BE2C (cell line): Measurements from ENCODE around the gene KRCC1.
A peak's percentile ranks its signal among the peaks of the same experiment; 100 is the strongest.

Experiments used
- DNase-seq: peaks from one replicate; pipeline ENCODE4 v3.0.0-alpha.2; 2020
- H3K27me3 ChIP-seq: fragments of 250-450 bp; sonication (Bioruptor Pico); 2 replicates; pipeline ENCODE4 v1.5.1; 2020; ENCODE audit warnings: mild to moderate bottlenecking
- H3K36me3 ChIP-seq: fragments of 250-450 bp; sonication (Bioruptor Pico); 2 replicates; pipeline ENCODE4 v1.5.1; 2020; ENCODE audit warnings: mild to moderate bottlenecking
- H3K4me1 ChIP-seq: fragments of 250-450 bp; sonication (Bioruptor Pico); 2 replicates; pipeline ENCODE4 v1.5.1; 2020
- H3K4me3 ChIP-seq: 2 replicates; pipeline ENCODE4 v1.5.1; 2011; ENCODE audit warnings: low read depth, low read length
- H3K9me3 ChIP-seq: fragments of 250-450 bp; sonication (Bioruptor Pico); 2 replicates; pipeline ENCODE4 v1.5.1; 2020
- TF ChIP-seq, protein P1 (sequence below): IDR thresholded peaks from 2 replicates; pipeline ENCODE4 v1.5.1; 2012; ENCODE audit warnings: mild to moderate bottlenecking, low read depth, low read length

KRCC1 gene

DNA sequence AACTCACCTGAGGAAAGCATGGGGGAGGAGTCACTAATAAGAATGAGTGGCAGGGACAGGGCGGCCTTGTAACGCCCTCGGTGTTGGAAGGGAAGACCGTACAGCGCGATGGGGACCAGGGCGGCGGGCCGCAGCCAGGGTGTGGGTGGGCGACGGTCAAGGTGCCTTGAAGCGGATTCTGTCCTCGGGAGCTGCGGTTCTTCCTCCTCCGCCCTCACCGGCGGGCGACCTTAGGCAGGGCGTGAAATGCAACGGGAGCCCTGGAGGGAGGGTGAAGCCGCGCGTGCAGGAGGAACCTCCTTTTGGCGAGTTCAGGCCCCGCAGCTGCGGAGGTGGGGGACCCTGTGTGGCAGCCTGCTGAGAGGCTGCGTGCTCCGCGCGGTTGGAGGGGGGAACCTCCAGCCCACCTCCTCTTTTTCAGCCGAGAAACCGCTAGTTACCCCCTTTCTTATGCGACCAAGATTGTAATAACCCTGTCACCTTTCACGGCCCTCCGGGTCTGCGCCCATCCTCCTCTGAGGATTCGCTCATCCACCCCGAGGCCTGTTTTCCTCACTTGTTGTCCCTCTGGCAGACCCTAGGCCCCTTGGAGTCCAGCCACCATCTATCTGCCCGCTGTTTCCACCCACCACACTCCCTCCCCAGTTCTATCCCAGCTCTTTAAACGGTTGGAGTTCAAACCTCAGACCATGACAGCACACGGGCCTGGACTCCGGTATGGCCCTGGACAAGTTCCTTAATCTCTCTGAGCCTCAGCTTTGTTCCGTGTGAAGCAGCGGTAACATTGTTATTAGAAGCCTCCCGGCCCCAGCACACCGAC lies 38.4 kb downstream of the KRCC1 start:
- H3K4me3 ChIP-seq = peak overlapping the region; percentile 76
- H3K9me3 ChIP-seq = no peaks in the 10 kb centered on the region
- DNase-seq = no peak
- no peaks in the 10 kb centered on the region for H3K4me1 ChIP-seq
- no peaks in the 10 kb centered on the region for H3K27me3 ChIP-seq
- no peaks in the 10 kb centered on the region for H3K36me3 ChIP-seq
- TF ChIP-seq, protein P1, sequence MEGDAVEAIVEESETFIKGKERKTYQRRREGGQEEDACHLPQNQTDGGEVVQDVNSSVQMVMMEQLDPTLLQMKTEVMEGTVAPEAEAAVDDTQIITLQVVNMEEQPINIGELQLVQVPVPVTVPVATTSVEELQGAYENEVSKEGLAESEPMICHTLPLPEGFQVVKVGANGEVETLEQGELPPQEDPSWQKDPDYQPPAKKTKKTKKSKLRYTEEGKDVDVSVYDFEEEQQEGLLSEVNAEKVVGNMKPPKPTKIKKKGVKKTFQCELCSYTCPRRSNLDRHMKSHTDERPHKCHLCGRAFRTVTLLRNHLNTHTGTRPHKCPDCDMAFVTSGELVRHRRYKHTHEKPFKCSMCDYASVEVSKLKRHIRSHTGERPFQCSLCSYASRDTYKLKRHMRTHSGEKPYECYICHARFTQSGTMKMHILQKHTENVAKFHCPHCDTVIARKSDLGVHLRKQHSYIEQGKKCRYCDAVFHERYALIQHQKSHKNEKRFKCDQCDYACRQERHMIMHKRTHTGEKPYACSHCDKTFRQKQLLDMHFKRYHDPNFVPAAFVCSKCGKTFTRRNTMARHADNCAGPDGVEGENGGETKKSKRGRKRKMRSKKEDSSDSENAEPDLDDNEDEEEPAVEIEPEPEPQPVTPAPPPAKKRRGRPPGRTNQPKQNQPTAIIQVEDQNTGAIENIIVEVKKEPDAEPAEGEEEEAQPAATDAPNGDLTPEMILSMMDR = no peak

GRCh38 chr2:88016086-88016959 lies 39.3 kb downstream of the KRCC1 start, which contains the start of gene RNU2-63P:
TSS of gene RNU2-63P (minus strand) at chr2:88016547.
- Histone ChIP-seq H3K36me3 (no peaks in the 10 kb centered on the region), H3K9me3 (no peaks in the 10 kb centered on the region), H3K4me3 (peak within 1 kb of the TSS; percentile 76), H3K27me3 (no peaks in the 10 kb centered on the region), H3K4me1 (no peaks in the 10 kb centered on the region)
- peak; percentile 71 for DNase-seq
- TF ChIP-seq, protein P1 = no peak

DNA sequence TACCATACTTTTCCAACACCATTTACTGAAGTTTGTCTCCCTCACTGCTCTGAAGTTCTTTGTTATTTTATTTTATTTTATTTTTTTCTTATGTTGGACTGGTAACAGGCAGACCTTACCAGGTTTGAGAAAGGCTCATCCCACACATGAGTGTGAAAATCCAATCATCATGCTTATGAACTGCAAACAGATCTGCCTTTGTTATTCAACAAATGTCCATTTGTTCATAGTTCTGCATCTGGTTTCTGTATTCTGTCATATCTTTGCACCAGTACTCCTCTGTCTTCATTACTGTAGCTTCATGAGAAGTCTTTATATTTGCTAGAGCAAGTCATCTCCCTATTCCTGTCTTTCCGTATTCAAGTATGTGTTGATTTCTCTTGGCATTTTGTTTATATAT lies 44.6 kb downstream of the KRCC1 start:
- no peak overlapping the region for H3K4me3 ChIP-seq
- H3K4me1 ChIP-seq = no peaks in the 10 kb centered on the region
- H3K27me3 ChIP-seq = no peaks in the 10 kb centered on the region
- TF ChIP-seq, protein P1 = no peak
- H3K9me3 ChIP-seq = no peaks in the 10 kb centered on the region
- no peak for DNase-seq
- H3K36me3 ChIP-seq = no peaks in the 10 kb centered on the region

DNA sequence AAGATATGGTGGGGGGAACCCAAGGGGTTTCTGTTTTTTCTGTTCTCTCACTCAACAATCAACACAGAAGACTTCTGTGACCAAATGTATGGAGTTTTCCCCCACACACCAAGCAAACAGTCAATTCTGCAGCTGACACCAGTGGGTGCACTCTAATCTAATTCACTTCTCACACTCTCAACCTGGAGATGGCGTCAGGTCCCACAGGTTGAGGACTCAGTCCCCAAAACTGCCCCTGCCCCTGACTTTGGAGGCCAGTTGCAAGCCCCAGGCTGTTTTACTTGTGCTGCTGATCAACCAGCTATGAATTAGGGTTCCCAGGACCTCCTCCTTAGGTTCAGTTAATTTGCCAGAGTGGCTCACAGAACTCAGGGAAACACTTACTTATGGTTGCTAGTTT lies 45.4 kb downstream of the KRCC1 start:
- DNase-seq = no peak
- TF ChIP-seq, protein P1 = no peak
- Histone ChIP-seq H3K36me3 (no peaks in the 10 kb centered on the region), H3K9me3 (no peaks in the 10 kb centered on the region), H3K4me1 (no peaks in the 10 kb centered on the region), H3K27me3 (no peaks in the 10 kb centered on the region), H3K4me3 (no peak overlapping the region)

DNA sequence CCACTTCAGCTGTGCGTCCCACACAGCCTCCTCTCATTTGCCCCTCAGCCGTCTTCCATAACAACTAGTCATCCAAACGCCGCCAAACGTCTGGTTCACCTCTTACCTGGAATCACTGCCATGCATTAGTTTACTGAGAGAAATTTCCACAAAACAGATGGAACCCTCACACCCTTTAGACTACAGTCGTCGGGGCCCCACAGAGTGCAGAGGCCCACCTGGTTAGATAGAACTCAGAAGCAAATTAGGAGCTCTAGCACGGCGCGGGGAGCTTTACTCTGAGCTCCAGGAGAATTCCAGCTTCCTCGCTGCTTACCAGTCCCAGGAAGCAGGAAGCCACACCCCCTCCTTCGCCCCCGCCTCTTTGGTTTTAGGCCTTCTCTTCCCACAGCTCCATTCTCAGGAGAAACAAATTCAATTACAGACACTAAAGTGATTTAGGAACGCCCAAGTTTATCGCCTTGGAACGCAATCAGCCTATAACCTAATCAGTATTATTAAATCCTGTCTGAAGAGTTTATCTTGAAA lies 48.6 kb downstream of the KRCC1 start:
- DNase-seq = no peak
- TF ChIP-seq, protein P1 = no peak

DNA sequence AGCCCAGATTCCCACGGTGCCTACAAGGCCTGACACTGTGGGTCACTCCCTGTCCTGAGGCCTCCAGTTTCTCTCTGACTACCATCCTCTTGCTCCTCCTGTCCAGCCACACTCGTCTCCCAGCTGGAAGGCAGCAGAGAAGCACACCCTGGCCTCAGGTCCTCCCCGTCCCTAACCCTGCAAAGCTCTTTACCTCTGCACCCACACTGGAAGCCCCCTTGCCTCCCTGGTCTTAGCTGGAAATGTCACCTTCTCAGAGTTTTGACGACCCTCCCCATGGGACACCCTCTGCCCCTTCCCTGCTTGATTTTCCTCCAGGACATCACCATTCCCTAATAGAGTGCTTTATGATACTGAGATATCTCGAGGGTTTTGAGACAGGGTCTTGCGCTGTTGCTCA lies 49.8 kb downstream of the KRCC1 start:
- no peak for DNase-seq
- TF ChIP-seq, protein P1 = no peak
- Histone ChIP-seq H3K4me1 (no peaks in the 10 kb centered on the region), H3K27me3 (no peaks in the 10 kb centered on the region), H3K36me3 (no peaks in the 10 kb centered on the region), H3K9me3 (no peaks in the 10 kb centered on the region), H3K4me3 (no peak overlapping the region)

More for the DNA sequence above, 48.6 kb downstream of the KRCC1 start:
- no peaks in the 10 kb centered on the region for H3K9me3 ChIP-seq
- no peaks in the 10 kb centered on the region for H3K27me3 ChIP-seq
- no peaks in the 10 kb centered on the region for H3K36me3 ChIP-seq
- no peaks in the 10 kb centered on the region for H3K4me1 ChIP-seq
- no peak overlapping the region for H3K4me3 ChIP-seq
